ENCODE measurements around the gene GET4. TPM values are rescaled to one million over a fixed set of nuclear protein-coding genes. Genes with fewer than 3 reads are reported as not detected.

Gene GET4
- polyA plus RNA-seq, 1 donor (not counting 4 experiments of a cell fraction or from before 2014, with no cell fraction given): 21.1 TPM

- Histone ChIP-seq H3K27ac (ENCODE audit: control insufficient read depth, insufficient read depth, low read length) (peak overlapping the region; percentile 71), H4K20me1 (ENCODE audit: control insufficient read depth, extremely low read depth, insufficient read depth, low read length) (no peaks in the 10 kb centered on the region), H3K4me1 (ENCODE audit: control insufficient read depth, extremely low read depth, insufficient read depth, low read length) (peaks cover 14% of the 10 kb centered on the region), H3K9me1 (ENCODE audit: control insufficient read depth, extremely low read depth, insufficient read depth, low read length) (no peaks in the 10 kb centered on the region), H3K27me3 (ENCODE audit: control insufficient read depth, extremely low read depth, insufficient read depth, low read length) (no peaks in the 10 kb centered on the region), H3K79me2 (ENCODE audit: control insufficient read depth, insufficient read depth, low read length) (peaks cover 9% of the 10 kb centered on the region), H2AFZ (ENCODE audit: control insufficient read depth, low read length) (no peak overlapping the region), H3K4me2 (ENCODE audit: control insufficient read depth, extremely low read depth, insufficient read depth, low read depth, low read length) (peak overlapping the region; percentile 43), H3K9me3 (ENCODE audit: control insufficient read depth, low read depth, low read length) (no peaks in the 10 kb centered on the region), H3K36me3 (ENCODE audit: control insufficient read depth in 2 of 2, extremely low read depth in 1 of 2, insufficient read depth in 2 of 2, low read length in 2 of 2) (peaks cover 16 to 18% of the 10 kb centered on the region in 2 experiments), H3K4me3 (ENCODE audit: control insufficient read depth in 2 of 3, extremely low read depth in 1 of 3, insufficient read depth in 2 of 3, low read depth in 1 of 3, low read length in 3 of 3) (no peak overlapping the region), H3K9ac (ENCODE audit: control insufficient read depth, extremely low read depth, insufficient read depth, low read length) (peak overlapping the region; percentile 52)
- TF ChIP-seq CTCF (optimal IDR thresholded peaks at IDR 0.05 in 1 of 3, IDR thresholded peaks at IDR 0.05 in 1 of 3, conservative IDR thresholded peaks at IDR 0.05 in 1 of 3; ENCODE audit: extremely low read depth in 1 of 3, insufficient read depth in 2 of 3, low read length in 3 of 3): no peak
- TF ChIP-seq EZH2 (IDR thresholded peaks at IDR 0.05; ENCODE audit: low read length): no peak
- FAIRE-seq: no peak
- dilution Hi-C loops (cut with MboI; ENCODE audit: extremely low pct_ligation_motif_present, low sequenced_read_pairs): no loop called here
- DNase-seq (ENCODE audit: low read depth, low spot score): no peak
Measured at GRCh38 chr7:867001-867405, 9.4 kb upstream of the GET4 start.

GRCh38 chr7:867406-868188, 8.8 kb upstream of the GET4 start:
- dilution Hi-C loops (cut with MboI; ENCODE audit: extremely low pct_ligation_motif_present, low sequenced_read_pairs): no loop called here
- H3K4me3 ChIP-seq (ENCODE audit: control insufficient read depth in 2 of 3, extremely low read depth in 1 of 3, insufficient read depth in 2 of 3, low read depth in 1 of 3, low read length in 3 of 3): no peak overlapping the region
- H3K79me2 ChIP-seq (ENCODE audit: control insufficient read depth, insufficient read depth, low read length): peaks cover 9% of the 10 kb centered on the region
- peak overlapping the region; percentile 52 for H3K9ac ChIP-seq (ENCODE audit: control insufficient read depth, extremely low read depth, insufficient read depth, low read length)
- no peak overlapping the region for H2AFZ ChIP-seq (ENCODE audit: control insufficient read depth, low read length)
- peak; percentile 40 for DNase-seq (ENCODE audit: low read depth, low spot score)
- FAIRE-seq: peak; percentile 88
- peaks cover 21% of the 10 kb centered on the region in 2 experiments for H3K36me3 ChIP-seq (ENCODE audit: control insufficient read depth in 2 of 2, extremely low read depth in 1 of 2, insufficient read depth in 2 of 2, low read length in 2 of 2)
- H4K20me1 ChIP-seq (ENCODE audit: control insufficient read depth, extremely low read depth, insufficient read depth, low read length): no peaks in the 10 kb centered on the region
- TF ChIP-seq CTCF (optimal IDR thresholded peaks at IDR 0.05 in 1 of 3, IDR thresholded peaks at IDR 0.05 in 1 of 3, conservative IDR thresholded peaks at IDR 0.05 in 1 of 3; ENCODE audit: extremely low read depth in 1 of 3, insufficient read depth in 2 of 3, low read length in 3 of 3) (peak; percentile 12 to 44 (median 17)), EZH2 (IDR thresholded peaks at IDR 0.05; ENCODE audit: low read length) (no peak)
- H3K9me1 ChIP-seq (ENCODE audit: control insufficient read depth, extremely low read depth, insufficient read depth, low read length): no peaks in the 10 kb centered on the region
- peaks cover 14% of the 10 kb centered on the region for H3K4me1 ChIP-seq (ENCODE audit: control insufficient read depth, extremely low read depth, insufficient read depth, low read length)
- no peaks in the 10 kb centered on the region for H3K9me3 ChIP-seq (ENCODE audit: control insufficient read depth, low read depth, low read length)
- H3K27me3 ChIP-seq (ENCODE audit: control insufficient read depth, extremely low read depth, insufficient read depth, low read length): no peaks in the 10 kb centered on the region
- peak overlapping the region; percentile 71 for H3K27ac ChIP-seq (ENCODE audit: control insufficient read depth, insufficient read depth, low read length)
- peak overlapping the region; percentile 43 for H3K4me2 ChIP-seq (ENCODE audit: control insufficient read depth, extremely low read depth, insufficient read depth, low read depth, low read length)
